GM23248 (cell line): ENCODE measurements around the gene SOBP.

ENCODE experiments used
- EZH2 ChIP-seq: fragments of 200-600 bp; sonication (generic); IDR thresholded peaks from 2 replicates; pipeline ENCODE4 v1.6.1; 2018; ENCODE audit warnings: antibody characterized with exemption, mild to moderate bottlenecking; ENCODE audit not compliant: insufficient read depth, poor library complexity, severe bottlenecking
- EZH2phosphoT487 ChIP-seq: fragments of 200-600 bp; sonication (generic); IDR thresholded peaks from 2 replicates; pipeline ENCODE4 v1.6.1; 2018; ENCODE audit warnings: antibody characterized with exemption, moderate library complexity, mild to moderate bottlenecking, low read depth; ENCODE audit not compliant: insufficient read depth

DNA sequence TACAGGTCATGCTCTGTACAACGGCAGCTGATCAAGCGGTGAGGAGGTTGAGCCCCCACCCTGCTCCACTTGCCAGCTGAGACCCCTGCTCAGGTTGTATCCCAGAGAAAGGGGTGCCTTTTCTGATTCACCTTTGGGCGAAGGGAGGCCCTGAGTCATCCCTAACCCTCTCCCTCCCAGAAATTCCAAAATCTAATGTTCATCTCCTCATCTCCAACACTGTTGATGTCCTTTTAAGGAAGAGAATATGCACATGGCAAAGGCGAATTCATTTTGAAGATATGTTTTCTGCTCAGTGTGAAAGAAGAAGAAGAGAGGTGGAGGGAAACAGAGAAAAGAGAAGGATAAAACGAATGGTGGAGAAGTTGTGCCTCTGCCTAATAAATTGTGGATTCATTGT, 213.7 kb downstream of the SOBP start:
- TF ChIP-seq EZH2 = no peak
- TF ChIP-seq EZH2phosphoT487 = no peak
